NB4 (cell line): ENCODE data around the gene MYL3.

Experiments used
- POLR2A ChIP-seq: IDR thresholded peaks from 2 replicates; pipeline ENCODE4 v1.6.1; 2011; ENCODE audit warnings: mild to moderate bottlenecking; ENCODE audit not compliant: insufficient read length; ENCODE audit errors: extremely low read depth
- TF ChIP-seq, protein P1 (sequence below): IDR thresholded peaks from one replicate; pipeline ENCODE4 v1.5.1; 2012; ENCODE audit warnings: low read depth, low read length
- TF ChIP-seq, protein P2 (sequence below): IDR thresholded peaks from 2 replicates; pipeline ENCODE4 v1.6.1; 2011; ENCODE audit warnings: low read depth, low read length

DNA sequence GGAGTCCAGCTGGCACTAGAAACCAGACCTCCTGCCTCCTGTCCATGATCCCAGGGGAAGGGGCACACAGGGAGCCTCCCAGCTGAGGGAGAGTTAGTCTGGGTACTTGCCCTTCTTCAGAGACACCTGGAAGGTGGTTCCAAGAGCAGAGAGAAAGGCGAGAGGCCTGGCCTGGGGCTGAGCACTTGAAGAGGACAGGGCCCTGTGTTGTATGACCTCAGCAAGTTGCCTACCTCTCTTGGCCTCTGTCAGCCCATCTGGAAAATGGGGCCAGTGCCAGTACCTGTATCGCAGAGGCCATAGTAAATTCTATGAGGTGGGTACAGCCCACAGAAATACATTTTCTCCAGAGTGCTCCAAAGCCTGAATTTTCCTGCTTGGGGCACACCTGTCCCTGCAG is 33.8 kb upstream of the MYL3 start:
- TF ChIP-seq, protein P1, sequence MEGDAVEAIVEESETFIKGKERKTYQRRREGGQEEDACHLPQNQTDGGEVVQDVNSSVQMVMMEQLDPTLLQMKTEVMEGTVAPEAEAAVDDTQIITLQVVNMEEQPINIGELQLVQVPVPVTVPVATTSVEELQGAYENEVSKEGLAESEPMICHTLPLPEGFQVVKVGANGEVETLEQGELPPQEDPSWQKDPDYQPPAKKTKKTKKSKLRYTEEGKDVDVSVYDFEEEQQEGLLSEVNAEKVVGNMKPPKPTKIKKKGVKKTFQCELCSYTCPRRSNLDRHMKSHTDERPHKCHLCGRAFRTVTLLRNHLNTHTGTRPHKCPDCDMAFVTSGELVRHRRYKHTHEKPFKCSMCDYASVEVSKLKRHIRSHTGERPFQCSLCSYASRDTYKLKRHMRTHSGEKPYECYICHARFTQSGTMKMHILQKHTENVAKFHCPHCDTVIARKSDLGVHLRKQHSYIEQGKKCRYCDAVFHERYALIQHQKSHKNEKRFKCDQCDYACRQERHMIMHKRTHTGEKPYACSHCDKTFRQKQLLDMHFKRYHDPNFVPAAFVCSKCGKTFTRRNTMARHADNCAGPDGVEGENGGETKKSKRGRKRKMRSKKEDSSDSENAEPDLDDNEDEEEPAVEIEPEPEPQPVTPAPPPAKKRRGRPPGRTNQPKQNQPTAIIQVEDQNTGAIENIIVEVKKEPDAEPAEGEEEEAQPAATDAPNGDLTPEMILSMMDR, result no peak
- TF ChIP-seq POLR2A, result no peak
- TF ChIP-seq, protein P2, sequence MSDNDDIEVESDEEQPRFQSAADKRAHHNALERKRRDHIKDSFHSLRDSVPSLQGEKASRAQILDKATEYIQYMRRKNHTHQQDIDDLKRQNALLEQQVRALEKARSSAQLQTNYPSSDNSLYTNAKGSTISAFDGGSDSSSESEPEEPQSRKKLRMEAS, result no peak
